Activated B cell treated with CpG ODN at 0.5 μM for 24 hours (primary cell): ENCODE results near the gene STXBP6. TPM values are rescaled to one million over a fixed set of nuclear protein-coding genes. Genes with fewer than 3 reads are reported as not detected.
"Not testable (repeated sequence)": the region's sequence is repeated elsewhere in the genome, so short reads cannot be mapped to it uniquely, and the experiment has no call there.

Source experiments
- ATAC-seq: fragments of 200-7000 bp; cut with Tn5 transposase; one replicate; pipeline ENCODE4 v1.10.0; 2021; ENCODE audit warnings: low read depth, mild to moderate bottlenecking, moderate library complexity
- CTCF ChIA-PET: fragments of 350-600 bp; sonication (Branson Sonifier 250); formaldehyde crosslinking; loops from one replicate; lab custom pipeline; 2021; ENCODE audit warnings: antibody characterized with exemption; lab: Charles Lee
- POLR2A ChIA-PET: fragments of 350-600 bp; sonication (Branson Sonifier 250); formaldehyde crosslinking; loops from one replicate; lab custom pipeline; 2021; ENCODE audit warnings: antibody characterized with exemption; lab: Charles Lee
- DNase-seq: peaks from one replicate; pipeline ENCODE4 v3.0.0; 2022
- H3K27ac Mint-ChIP-seq: one replicate; pipeline ENCODE4 v1.8.0; 2020; ENCODE audit warnings: mixed read lengths
- H3K27me3 Mint-ChIP-seq: one replicate; pipeline ENCODE4 v1.8.0; 2021; ENCODE audit warnings: mixed read lengths
- H3K36me3 Mint-ChIP-seq: one replicate; pipeline ENCODE4 v1.8.0; 2021; ENCODE audit warnings: low read depth, mixed read lengths
- H3K4me1 Mint-ChIP-seq: one replicate; pipeline ENCODE4 v1.8.0; 2021; ENCODE audit warnings: mixed read lengths
- H3K4me3 Mint-ChIP-seq: one replicate; pipeline ENCODE4 v1.8.0; 2020; ENCODE audit warnings: mild to moderate bottlenecking, mixed read lengths
- H3K9me3 Mint-ChIP-seq: one replicate; pipeline ENCODE4 v1.8.0; 2020; ENCODE audit warnings: mixed read lengths
- CTCF ChIP-seq: fragments of 200-600 bp; IDR thresholded peaks from one replicate; pipeline ENCODE4 v1.8.0; 2022; ENCODE audit warnings: antibody characterized with exemption, mild to moderate bottlenecking
- intact Hi-C: fragments of 100-400 bp; cut with micrococcal nuclease; formaldehyde crosslinking; loops from one replicate; pipeline ENCODE4 v1.15.1; 2024
- total RNA-seq: library from RNA; stranded (reverse); gene quantifications from 2 replicates; pipeline ENCODE4 v1.2.3, GENCODE V29; 2022

STXBP6 gene
- total RNA-seq, 1 donor from 2014 or later = 0.22 TPM

GRCh38 chr14:24775950-24776349, 274.0 kb downstream of the STXBP6 start:
- no peak for TF ChIP-seq CTCF
- ATAC-seq (no peak), DNase-seq (no peak)
- Mint-ChIP-seq H3K4me3 (no peak overlapping the region), H3K27me3 (peaks cover 25% of the 10 kb centered on the region), H3K9me3 (peaks cover 4% of the 10 kb centered on the region), H3K36me3 (no peaks in the 10 kb centered on the region), H3K27ac (no peak overlapping the region), H3K4me1 (no peaks in the 10 kb centered on the region)
- intact Hi-C loops = no loop called here
- CTCF ChIA-PET = no interaction called here
- POLR2A ChIA-PET = no interaction called here

- intact Hi-C loops = no loop called here
- CTCF ChIA-PET = no interaction called here
- peaks cover 37% of the 10 kb centered on the region for H3K27me3 Mint-ChIP-seq
- TF ChIP-seq CTCF = no peak
- ATAC-seq = no peak
- no peak overlapping the region for H3K27ac Mint-ChIP-seq
- POLR2A ChIA-PET = no interaction called here
- DNase-seq = no peak
- no peaks in the 10 kb centered on the region for H3K36me3 Mint-ChIP-seq
- H3K4me1 Mint-ChIP-seq = no peaks in the 10 kb centered on the region
- H3K9me3 Mint-ChIP-seq = peaks cover 4% of the 10 kb centered on the region
- no peak overlapping the region for H3K4me3 Mint-ChIP-seq
Observed at GRCh38 chr14:24774187-24774915, 275.6 kb downstream of the STXBP6 start.

- H3K4me1 Mint-ChIP-seq, H3K36me3 Mint-ChIP-seq, ATAC-seq, H3K27ac Mint-ChIP-seq, H3K9me3 Mint-ChIP-seq, DNase-seq, intact Hi-C loops, CTCF ChIA-PET, H3K4me3 Mint-ChIP-seq, POLR2A ChIA-PET: not testable (repeated sequence)
- H3K27me3 Mint-ChIP-seq = peaks cover 40% of the 10 kb centered on the region
Observed at GRCh38 chr14:24773564-24773963, 276.4 kb downstream of the STXBP6 start.

- POLR2A ChIA-PET = no interaction called here
- TF ChIP-seq CTCF = no peak
- H3K27me3 Mint-ChIP-seq = peaks cover 29% of the 10 kb centered on the region
- DNase-seq = no peak
- no peak overlapping the region for H3K4me3 Mint-ChIP-seq
- no peak for ATAC-seq
- H3K36me3 Mint-ChIP-seq = no peaks in the 10 kb centered on the region
- CTCF ChIA-PET = no interaction called here
- no peaks in the 10 kb centered on the region for H3K4me1 Mint-ChIP-seq
- no peaks in the 10 kb centered on the region for H3K9me3 Mint-ChIP-seq
- intact Hi-C loops = no loop called here
- H3K27ac Mint-ChIP-seq = no peak overlapping the region
Observed at GRCh38 chr14:24766434-24766833, 283.5 kb downstream of the STXBP6 start.

- intact Hi-C loops = no loop called here
- H3K27ac Mint-ChIP-seq = no peak overlapping the region
- POLR2A ChIA-PET = no interaction called here
- no peak for TF ChIP-seq CTCF
- CTCF ChIA-PET = no interaction called here
- H3K36me3 Mint-ChIP-seq = no peaks in the 10 kb centered on the region
- H3K27me3 Mint-ChIP-seq = peaks cover 18% of the 10 kb centered on the region
- H3K4me3 Mint-ChIP-seq = no peak overlapping the region
- DNase-seq = no peak
- no peaks in the 10 kb centered on the region for H3K4me1 Mint-ChIP-seq
- ATAC-seq = no peak
- no peaks in the 10 kb centered on the region for H3K9me3 Mint-ChIP-seq
Observed at GRCh38 chr14:24761141-24761540, 288.8 kb downstream of the STXBP6 start.
